NCI-H1417 treated with DMSO at 0.1 percent for 48 hours (cell line): ENCODE data around the gene POLL.

Experiments used
- DNase-seq: peaks from one replicate; lab custom pipeline; 2025; lab: John Stamatoyannopoulos, UW

The POLL gene

GRCh38 chr10:101573885-101574753 lies 13.9 kb downstream of the POLL start:
- no peak for DNase-seq

- no peak for DNase-seq
Observed at GRCh38 chr10:101572785-101573184, 15.3 kb downstream of the POLL start.

GRCh38 chr10:101572126-101572525 lies 15.9 kb downstream of the POLL start:
- no peak for DNase-seq

GRCh38 chr10:101571271-101571925 lies 16.7 kb downstream of the POLL start:
- DNase-seq = no peak

GRCh38 chr10:101570428-101571270 lies 17.4 kb downstream of the POLL start:
- no peak for DNase-seq

DNA sequence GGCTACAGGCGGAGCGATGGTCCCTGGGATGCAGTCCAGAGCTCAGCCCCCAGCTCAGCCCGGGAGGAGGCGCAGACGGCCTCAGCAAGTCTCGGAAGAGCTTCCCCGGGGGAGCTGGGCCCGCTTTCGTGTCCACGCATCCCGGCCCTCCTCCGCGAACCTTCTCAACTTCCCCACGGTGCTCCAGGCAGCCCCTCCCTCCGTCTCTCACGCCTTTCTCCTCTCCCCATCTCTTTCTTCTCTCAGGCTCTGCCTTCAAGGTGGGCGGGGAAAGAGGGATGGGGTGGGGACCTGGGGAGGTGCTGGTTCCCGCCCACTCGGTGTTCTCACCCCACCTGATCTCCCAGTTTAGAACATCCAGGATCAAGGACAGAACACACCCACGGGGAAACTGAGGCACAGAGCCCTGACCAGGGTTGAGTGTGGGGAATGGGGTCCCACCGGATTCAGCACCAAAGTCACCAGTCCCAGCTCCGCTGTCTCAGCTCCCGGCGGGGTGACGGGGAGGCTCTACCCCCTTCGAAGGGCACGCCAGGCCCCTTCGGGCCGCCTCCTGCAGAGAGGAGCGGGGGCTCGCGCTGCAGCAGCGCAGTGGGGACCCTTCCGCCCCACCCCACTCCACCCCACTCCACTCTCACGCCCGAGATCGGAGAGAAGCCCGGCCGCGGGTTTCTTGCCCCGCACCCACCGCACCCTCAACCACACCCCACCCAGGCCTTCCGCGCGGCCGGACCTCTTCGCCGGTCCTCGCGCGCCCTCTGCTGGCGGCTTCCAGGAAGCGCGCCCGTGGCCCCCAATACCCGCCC lies 18.2 kb downstream of the POLL start:
- no peak for DNase-seq

DNA sequence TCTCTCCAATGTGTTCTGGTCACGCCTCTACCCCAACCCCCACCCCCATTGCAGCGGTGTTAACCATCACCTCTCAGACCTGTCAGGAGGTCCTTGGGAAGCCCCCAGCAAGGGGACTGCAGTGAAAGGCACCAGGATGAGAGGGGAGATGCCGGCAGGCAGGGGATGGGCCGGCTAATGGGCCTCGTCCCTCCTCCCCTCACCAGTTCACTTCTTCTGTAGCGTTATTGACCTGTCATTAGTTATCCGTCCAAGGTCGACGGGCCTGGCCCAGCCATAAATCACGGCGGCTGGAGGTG lies 18.8 kb downstream of the POLL start:
- DNase-seq = no peak

DNA sequence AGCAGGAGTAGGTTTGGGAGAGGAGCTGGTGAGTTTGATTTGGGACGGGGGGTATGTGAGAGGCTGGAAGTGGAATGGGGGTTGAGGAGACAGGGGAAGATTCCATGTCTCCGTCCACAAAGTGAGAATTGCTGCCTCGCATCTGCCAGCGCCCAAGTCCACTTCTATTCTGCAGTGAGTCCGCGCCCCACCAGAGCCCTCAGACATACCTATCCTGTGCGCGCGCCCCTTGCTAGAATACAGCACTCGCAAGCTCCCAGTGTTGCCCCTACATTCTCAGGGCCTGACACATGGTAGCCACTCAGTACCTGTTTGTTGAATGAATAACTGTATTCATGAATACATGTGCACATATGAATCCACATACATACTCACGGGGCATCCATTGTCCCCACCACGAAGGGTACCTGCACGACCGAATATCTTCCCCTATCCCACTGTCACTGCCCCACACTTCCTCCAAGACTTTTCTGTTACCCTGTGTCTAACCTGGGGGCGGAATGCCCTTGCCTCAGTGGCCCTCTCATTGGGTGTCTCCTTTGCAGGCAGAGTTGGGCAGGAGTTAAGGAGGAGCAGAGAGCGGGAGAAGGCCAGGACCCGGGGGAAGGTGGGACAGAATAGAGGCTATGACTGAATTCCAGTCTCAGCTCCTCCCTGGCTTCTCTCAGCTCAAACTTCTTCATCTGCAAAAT lies 19.9 kb downstream of the POLL start:
- DNase-seq = no peak

GRCh38 chr10:101567165-101568006 lies 20.7 kb downstream of the POLL start:
- no peak for DNase-seq

GRCh38 chr10:101566333-101567164 lies 21.5 kb downstream of the POLL start:
- no peak for DNase-seq

DNA sequence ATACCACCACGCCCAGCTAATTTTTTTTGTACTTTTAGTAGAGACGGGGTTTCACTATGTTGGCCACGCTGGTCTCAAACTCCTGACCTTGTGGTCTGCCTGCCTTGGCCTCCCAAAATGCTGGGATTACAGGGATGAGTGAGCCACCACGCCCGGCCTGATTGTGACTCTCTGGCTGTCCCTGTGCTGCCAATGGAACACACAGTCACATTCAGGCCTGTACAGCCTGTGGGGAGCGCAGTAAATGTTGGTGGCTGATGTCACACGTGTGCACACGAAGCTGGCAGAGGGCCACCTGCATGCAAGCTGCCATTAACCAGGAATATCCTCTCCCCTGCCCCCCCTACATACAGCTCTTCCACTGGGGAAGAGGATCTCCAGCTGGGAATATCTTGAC lies 22.1 kb downstream of the POLL start:
- no peak for DNase-seq

DNA sequence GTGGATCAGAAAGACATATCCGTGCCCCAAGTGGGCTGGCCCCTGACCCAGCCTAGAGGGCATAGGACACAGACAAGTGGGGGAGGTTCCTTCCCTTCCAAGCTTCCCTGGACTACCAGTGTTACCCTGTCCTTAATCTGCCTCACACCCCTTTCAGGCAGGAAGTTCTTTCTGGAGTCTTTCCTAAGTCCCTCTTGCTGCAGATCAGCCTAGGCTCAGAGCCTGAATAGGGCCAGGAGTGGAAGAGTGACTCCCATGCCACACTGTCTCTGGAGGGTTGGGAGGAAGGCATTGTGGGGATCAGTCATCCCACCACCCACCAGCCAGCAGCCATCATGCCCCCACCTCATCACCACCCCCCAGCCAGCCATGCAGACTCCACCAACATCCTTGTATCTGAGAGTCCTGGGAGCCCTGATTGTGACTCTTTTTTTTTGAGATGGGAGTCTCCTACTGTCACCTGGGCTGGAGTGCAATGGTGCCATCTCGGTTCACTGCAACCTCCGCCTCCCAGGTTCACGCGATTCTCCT lies 22.6 kb downstream of the POLL start:
- no peak for DNase-seq

DNA sequence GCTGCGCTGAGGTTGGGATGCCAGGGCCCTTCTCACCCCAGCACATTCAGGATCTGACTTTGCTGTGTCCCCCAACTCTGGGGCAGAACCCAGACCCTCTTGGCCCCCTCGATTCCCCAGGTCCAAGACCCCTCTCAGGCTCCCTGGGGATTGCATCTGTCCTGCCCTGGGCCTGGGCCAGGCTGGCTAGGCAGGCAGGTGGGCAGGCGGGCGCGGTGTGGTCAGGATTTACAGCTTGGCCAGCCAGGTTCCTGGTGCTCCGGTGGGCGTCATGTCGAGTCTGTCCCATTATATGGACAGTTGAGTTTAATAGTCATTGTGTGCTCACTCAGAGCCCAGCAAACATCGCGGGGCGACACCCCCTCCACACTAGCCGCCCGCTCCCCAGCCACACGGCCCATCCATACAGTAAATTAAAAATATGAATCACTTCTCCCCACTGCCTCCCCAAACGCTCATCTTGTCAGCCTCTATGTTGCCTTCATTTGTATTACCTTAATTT lies 23.5 kb downstream of the POLL start:
- no peak for DNase-seq

GRCh38 chr10:101563497-101564040 lies 24.5 kb downstream of the POLL start:
- DNase-seq = no peak

DNA sequence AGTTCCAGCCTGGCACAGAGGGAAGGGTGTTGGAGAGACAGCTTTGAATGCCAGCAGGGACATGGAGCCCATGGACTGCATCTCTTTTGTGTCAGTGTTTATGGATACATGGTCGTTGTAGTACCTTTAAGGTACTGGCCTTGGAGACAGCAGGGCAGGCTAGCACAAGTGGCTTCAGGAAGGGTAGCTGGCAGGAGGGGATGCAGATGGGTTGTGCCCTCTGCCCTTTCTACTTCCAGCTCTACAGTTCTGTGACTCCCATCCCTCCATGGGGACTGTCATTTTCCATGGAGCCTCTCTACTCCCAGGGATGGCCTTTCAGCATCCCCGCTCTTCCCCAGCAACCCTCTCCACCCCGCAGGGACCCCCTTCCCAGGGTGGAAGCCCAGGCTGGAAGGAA lies 25.1 kb downstream of the POLL start:
- no peak for DNase-seq

GRCh38 chr10:101562231-101562630 lies 25.8 kb downstream of the POLL start:
- DNase-seq = no peak

- DNase-seq = no peak
Observed at GRCh38 chr10:101561068-101561915, 26.8 kb downstream of the POLL start.
